GM04504 (cell line): ENCODE results near the gene CAPN11.

Experiments used
- DNase-seq: peaks from one replicate; pipeline ENCODE4 v3.0.0-alpha.2; 2012; ENCODE audit warnings: low read depth

The CAPN11 gene

GRCh38 chr6:44156494-44157151, 2.0 kb upstream of the CAPN11 start:
- no peak for DNase-seq

DNA sequence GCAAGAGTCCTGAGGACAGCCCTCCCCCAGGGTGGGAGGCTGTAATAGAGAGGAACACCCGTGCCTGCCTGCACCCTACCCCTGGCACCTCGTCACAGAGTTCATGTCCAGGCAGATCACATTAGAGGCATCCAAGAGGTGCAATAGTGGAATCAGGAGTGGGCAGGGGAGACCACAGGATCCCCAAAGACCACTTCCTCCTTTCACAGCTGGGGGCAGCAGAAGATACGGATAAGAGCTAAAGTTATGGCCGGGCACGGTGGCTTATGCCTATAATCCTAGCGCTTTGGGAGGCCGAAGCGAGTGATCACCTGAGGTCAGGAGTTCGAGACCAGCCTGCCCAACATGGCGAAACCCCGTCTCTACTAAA, 1.5 kb upstream of the CAPN11 start:
- DNase-seq, result no peak

GRCh38 chr6:44161997-44162338, 3.3 kb downstream of the CAPN11 start:
- peak; percentile 17 for DNase-seq

DNA sequence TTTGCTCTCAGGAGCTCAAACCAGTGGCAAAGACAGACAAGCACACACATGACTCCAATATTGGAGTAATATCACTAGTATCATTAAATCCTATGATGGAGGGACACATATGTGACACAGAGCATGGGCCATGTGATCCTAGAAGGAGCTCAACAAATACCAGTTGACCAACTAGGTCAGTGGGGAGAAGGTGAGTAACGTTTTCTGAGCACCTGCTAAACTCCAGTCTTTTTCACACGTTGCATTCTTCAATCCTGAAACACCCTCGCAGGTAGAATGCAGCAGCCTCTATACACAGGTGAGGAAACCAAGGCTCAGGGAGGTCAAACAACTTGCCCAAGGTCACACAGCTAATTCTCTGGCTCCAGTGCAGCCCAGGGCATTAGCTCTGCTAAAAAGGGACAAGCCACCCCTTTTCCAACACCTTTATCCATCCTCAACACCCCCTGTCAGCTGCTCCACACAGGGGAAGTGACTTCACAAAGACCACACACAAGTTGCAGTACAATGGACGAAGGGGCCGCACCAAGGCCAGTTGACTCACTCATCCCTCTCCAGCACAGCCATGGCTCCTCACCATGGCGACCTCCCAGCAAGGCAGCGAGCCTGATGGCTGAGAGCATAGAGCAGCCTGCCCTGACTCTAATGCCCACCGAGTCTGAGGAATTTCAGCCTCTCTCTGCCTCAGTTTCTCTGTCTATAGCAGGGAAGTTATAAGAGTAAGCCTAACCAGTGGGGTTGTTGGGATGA, 4.4 kb downstream of the CAPN11 start:
- DNase-seq, result no peak

DNA sequence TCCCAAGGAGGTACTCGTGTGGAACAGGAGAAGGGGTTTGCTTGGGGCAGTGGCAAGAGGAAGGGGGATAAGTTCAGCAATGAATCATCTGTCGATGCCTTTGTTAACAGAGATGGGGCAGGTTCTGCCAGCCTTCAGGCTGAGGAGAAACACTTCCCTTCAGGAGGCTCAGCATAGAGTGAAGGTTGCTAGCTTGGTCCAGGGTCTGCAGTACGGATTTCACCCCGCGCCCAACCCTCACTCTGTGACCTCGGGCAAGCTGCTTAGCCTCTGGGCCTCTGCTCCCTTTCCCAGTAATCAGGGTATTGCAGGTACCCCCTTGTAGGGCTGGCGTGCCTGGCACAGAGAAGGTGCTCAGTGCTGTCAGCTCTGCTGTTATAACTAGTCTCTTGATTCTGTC, 7.5 kb downstream of the CAPN11 start:
- no peak for DNase-seq

DNA sequence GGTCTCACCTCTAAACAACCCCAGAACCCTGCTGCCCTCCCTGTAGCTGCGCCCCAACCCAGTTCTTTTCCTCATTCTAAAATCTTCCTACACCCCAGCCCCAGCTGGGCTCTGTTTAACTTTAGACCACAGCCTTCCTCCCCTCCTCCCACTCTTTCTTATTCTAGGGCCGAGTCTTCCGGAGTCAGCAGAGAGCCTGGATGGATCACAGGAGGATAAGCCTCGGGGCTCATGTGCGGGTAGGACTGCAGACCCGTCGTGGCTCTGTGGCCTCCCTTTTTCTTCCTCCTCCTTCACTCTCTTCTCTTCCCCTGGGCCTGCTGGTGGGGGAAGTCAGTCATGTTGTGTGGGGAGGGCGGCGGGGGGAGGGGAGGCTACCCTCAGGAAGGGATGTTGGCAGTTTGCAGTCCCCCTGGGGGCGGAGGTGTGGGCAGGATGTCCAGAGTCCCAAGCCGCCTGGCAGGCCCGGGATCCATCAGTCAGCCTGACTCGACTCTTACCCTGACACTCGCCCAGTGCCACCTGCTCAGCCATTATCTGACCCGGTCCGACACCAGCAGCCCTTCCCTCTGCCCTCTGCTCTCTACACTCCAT, 8.1 kb downstream of the CAPN11 start:
- no peak for DNase-seq

- no peak for DNase-seq
These were observed 8.9 kb downstream of the CAPN11 start for GRCh38 chr6:44167567-44167966.

DNA sequence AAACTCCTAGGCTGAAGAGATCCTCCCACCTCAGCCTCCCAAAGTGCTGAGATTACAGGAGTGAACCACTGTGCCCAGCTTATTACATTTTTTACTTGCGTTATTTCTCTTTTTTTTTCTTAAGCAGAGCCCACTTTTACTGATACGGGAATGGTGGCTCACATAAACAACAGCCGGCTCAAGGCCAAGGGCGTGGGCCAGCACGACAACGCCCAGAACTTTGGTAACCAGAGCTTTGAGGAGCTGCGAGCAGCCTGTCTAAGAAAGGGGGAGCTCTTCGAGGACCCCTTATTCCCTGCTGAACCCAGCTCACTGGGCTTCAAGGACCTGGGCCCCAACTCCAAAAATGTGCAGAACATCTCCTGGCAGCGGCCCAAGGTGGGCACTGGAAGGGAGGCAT, 10.5 kb downstream of the CAPN11 start:
- DNase-seq, result no peak

GRCh38 chr6:44169886-44170570, 11.4 kb downstream of the CAPN11 start:
- DNase-seq, result no peak

DNA sequence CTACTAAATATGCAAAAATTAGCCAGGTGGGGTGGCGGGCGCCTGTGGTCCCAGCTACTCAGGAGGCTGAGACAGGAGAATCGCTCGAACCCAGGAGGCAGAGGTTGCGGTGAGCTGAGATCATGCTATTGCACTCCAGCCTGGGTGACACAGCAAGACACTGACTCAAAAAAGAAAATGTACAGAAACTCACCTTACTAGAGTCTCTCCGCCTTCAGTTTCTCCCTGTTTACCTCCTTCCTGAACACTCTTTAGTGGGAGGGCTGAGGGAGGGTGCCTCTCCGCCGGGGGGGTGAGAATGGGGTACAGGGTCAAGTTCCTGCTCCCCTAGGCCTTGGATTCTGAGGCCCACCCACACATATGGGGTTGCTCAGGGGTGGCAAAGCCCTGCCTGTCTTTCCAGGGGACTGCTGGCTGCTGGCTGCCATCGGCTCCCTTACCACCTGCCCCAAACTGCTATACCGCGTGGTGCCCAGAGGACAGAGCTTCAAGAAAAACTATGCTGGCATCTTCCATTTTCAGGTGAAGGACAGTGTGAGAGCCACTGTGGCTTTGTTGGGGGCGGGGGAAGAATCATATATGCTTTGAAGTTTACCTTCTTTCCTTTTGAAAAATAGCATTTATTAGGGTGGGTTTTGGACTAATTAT, 13.4 kb downstream of the CAPN11 start:
- DNase-seq, result no peak

- peak; percentile 51 for DNase-seq
These were observed 14.3 kb downstream of the CAPN11 start for GRCh38 chr6:44172731-44173500.

DNA sequence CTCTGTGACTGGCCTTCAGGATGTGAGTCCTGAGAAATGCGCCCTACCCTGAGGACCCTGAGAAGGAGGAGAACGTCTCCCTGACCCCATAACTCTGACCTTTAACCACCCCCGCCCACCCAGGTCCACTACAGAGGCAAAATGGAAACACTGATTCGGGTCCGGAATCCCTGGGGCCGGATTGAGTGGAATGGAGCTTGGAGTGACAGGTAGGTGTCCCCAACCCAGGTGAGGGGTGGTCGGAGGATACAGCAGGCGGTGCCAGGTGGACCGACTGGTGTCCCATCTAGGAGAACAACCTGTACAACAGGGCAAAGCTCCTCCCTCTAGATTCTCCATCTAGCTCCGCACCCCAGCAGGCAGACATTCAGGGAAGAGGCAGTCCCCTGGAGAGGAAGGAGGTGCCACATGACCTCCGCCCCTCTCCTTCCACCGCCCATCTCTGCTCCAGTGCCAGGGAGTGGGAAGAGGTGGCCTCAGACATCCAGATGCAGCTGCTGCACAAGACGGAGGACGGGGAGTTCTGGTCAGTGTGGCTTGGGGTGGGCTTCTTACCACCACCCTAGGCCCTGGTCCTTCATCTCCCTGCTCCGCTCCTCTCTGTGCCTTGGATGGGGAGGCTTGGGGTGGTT, 17.6 kb downstream of the CAPN11 start:
- DNase-seq, result no peak

DNA sequence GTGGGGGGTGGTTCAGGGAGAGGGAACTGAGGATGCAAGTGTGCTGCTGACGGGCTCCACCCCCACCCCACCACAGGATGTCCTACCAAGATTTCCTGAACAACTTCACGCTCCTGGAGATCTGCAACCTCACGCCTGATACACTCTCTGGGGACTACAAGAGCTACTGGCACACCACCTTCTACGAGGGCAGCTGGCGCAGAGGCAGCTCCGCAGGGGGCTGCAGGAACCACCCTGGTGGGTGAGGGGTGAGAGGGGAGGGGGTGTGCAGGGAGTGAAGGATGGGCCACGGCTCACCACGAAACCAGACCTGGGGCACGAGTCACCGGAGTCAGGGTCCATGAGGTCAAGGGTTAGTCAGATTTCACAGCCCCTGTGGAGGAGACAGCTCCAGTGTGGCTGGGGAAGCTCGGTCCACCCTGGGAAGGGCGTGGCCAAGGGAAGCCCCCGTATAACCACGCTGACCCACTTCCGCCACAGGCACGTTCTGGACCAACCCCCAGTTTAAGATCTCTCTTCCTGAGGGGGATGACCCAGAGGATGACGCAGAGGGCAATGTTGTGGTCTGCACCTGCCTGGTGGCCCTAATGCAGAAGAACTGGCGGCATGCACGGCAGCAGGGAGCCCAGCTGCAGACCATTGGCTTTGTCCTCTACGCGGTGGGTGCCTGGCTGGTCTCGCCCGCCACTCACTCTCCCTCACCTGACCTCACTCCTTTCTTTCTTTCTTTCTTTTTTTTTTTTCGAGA, 18.3 kb downstream of the CAPN11 start:
- no peak for DNase-seq

- DNase-seq, result peak; percentile 3
These were observed 19.2 kb downstream of the CAPN11 start for GRCh38 chr6:44177691-44178423.

GRCh38 chr6:44178424-44179071, 19.9 kb downstream of the CAPN11 start:
- DNase-seq, result no peak

- DNase-seq, result no peak
These were observed 20.5 kb downstream of the CAPN11 start for GRCh38 chr6:44179072-44179536.

GRCh38 chr6:44179648-44180047, 21.0 kb downstream of the CAPN11 start:
- no peak for DNase-seq

GRCh38 chr6:44180406-44180805, 21.8 kb downstream of the CAPN11 start:
- DNase-seq, result no peak

GRCh38 chr6:44180886-44181285, 22.3 kb downstream of the CAPN11 start:
- no peak for DNase-seq
